Jurkat, Clone E6-1 (cell line): Measurements from ENCODE around the gene BNC2.

Source experiments
- DNase-seq: peaks from one replicate; pipeline ENCODE4 v3.0.0-alpha.2; 2011; ENCODE audit warnings: low read depth, low spot score
- H3K4me3 ChIP-seq: 2 replicates; pipeline ENCODE4 v1.5.1; 2011; ENCODE audit warnings: mild to moderate bottlenecking, low read length, control low read depth, moderate library complexity

BNC2 gene

GRCh38 chr9:16659096-16659495, 211.4 kb downstream of the BNC2 start:
- DNase-seq, result no peak
- H3K4me3 ChIP-seq, result no peak overlapping the region

DNA sequence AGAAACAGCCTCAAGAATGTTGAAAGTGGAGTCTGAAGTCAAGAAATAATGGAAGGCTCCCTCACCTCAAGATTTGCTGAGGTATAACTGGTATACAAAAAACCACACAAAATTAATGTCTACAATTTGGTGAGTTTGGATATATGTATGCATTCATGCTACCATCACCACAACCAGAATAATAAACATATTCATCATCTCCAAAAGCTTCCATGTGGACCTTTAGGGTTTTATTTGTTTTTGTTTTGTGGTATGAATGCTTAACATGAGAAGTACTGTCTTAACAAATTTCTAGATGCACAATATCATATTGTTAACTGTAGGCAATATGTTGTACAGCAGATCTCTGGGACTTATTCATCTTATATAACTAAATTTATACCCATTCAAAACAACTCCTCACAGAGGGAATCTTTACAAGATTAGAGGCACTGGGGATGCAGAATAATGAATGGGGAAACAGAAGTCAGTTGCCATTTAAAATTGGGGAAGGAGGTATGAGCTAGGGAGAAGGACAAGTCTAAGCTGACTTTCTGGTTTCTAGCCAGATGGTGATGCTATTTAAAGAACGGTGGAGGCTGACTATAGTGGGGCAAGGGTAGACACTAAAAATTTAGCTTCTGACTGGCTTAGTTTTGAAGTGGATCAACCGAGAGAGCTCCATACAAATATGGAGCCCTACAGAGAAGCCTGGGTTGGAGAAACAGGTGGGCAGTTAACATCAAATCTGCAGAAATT, 213.9 kb downstream of the BNC2 start:
- DNase-seq, result no peak
- no peak overlapping the region for H3K4me3 ChIP-seq

DNA sequence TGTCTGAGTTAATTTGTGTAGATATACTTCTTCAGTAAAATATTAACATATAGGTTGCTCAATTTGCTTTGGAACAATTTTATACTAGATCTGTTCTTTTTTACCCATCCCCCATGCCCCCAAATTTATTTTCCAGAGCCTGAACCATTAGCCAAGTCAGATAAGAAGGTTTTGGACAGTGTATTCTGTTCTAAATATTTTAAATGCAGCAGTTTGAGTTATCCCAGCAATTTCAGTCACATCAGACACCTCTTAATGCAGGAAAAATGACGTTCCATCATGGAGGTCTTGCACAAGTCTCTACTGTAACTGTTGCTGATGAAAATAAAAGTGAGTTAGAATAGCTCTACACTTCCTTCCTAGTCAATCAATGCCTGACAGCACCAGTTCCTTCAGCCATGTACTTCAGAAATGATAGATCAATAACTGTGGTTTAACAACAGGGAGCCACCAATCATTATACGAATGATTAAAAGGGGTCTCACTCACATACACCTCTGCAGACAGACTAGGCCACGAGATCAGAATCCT, 215.8 kb downstream of the BNC2 start:
- DNase-seq, result no peak
- H3K4me3 ChIP-seq, result no peak overlapping the region

- no peak overlapping the region for H3K4me3 ChIP-seq
- no peak for DNase-seq
Measured at GRCh38 chr9:16653491-16654399, 216.7 kb downstream of the BNC2 start.

DNA sequence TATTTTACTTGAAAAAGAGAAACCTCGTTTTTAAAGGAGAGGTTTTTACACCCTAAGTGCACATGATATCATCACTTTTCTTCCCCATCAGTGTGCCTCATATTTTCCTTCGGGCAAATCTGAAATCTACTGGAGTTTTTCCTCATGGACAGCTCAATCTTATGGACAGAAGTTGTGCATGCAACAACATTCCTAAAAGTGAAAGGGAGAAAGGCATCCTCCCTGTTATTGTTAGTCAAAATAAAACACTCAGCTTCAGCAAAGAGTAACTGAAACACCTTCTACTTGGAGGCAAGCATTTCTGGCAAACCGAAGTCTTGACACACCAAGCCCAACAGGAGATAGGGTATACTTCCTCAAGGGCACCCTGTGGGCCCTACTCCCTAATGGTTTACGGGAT, 217.9 kb downstream of the BNC2 start:
- no peak for DNase-seq

GRCh38 chr9:16651446-16651964, 219.0 kb downstream of the BNC2 start:
- DNase-seq, result no peak
- no peak overlapping the region for H3K4me3 ChIP-seq

More for the DNA sequence above, 217.9 kb downstream of the BNC2 start:
- H3K4me3 ChIP-seq, result no peak overlapping the region

DNA sequence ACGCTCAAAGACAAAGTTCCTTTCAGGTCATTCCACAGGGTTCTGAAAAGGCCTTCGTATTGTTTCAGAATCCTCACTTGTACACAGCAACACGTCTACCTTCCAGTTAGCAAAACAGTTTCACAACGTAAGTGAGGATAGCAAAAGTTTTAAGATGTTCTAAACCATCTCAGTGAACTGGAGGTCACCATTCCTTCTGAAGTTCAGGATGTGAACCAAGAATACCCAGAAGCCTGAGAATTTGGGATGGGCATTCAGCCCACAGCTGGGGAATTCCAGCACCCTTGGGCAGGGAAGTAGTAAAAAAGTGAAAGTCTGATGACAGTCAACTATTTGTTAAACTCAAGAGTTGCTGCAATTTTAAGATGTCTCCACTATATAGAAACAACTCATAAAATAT, 224.5 kb downstream of the BNC2 start:
- no peak overlapping the region for H3K4me3 ChIP-seq
- no peak for DNase-seq

DNA sequence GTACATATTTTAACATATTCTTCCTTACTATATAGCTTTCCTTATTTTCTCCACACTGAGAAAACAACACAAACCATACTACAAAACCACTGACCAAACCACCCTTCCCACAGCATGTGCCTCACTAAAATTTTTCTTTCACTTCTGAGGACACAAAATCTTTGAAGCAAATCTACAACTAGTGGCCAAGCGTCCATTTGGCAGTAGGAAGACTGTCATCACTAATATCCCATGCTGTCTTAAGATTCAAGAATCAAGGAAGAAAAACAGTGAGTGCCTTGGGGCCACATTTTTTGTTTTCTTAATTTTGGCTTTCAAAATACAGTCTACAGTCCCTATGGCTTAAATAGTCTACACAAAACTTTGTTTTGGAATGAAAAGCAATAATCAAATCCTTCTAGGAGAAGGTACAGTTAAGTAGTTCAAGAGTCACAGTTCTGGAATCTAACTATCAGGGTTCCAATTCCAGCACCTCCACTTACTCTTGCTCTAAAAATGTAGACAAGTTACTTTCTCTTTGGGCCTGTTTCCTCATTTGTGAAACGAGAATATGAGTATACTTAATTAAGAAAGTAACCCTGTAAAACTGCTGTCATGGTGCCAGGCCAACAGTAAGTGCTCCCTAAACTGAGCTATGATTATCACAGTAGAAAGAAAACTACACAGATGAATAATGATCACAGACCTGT, 227.9 kb downstream of the BNC2 start:
- no peak for DNase-seq
- H3K4me3 ChIP-seq, result no peak overlapping the region

GRCh38 chr9:16640649-16641048, 229.8 kb downstream of the BNC2 start:
- no peak overlapping the region for H3K4me3 ChIP-seq
- DNase-seq, result no peak

DNA sequence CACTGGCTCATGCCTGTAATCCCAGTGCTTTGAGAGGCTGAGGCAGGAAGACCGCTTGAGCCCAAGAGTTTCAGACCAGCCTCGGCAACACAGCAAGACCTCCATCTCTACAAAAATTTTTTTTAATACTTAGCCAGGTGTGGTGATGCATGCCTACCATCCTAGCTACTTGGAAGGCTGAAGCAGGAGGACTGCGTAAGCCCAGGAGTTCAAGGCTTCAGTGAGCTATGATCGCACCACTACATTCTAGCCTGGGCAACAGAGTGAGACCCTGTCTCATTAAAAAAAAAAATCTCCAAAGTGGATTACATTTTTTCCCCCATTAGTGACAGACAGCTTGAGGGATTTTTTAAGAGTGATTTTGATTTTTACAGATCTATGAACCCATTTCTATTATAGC, 230.8 kb downstream of the BNC2 start:
- DNase-seq, result no peak

DNA sequence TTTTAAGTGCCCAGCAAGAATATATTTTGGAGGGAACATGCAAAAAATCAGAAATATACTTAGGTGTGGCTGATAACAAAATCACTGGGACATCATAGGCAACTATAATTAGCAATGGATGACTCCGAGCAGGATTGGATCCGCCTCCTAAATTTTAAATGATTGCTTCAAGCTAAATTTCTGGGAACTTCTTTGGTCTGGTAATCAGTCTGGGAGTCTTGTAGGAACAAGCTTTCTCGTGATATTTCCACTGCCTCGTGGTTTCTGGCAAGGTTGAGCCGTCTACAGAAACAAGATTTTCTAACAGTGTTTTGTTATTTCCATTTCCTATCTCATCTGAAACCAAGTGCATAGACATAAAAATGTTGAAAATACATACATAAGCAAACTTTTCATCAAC, 232.6 kb downstream of the BNC2 start:
- DNase-seq, result no peak
- H3K4me3 ChIP-seq, result no peak overlapping the region

More for the DNA sequence above, 230.8 kb downstream of the BNC2 start:
- no peak overlapping the region for H3K4me3 ChIP-seq

GRCh38 chr9:16637218-16637617, 233.3 kb downstream of the BNC2 start:
- no peak for DNase-seq
- H3K4me3 ChIP-seq, result no peak overlapping the region

DNA sequence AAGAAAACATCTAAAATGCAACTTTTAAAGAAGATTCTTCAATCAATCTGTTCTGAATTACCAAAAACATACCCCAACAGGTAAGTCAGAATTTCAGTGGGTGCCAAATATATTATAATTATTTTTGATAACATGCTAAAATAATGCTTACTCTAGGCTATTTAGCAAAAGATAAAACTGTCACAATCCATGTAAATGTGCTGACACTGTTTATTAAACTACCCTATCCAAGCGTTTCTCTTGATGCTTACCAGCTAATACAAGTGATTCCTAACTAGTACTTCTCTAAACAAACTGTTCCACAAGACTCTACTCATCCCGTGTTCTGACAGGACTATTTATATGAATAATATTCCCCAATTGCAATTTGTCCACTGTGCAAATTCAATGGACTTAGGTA, 236.7 kb downstream of the BNC2 start:
- no peak for DNase-seq
- H3K4me3 ChIP-seq, result no peak overlapping the region

DNA sequence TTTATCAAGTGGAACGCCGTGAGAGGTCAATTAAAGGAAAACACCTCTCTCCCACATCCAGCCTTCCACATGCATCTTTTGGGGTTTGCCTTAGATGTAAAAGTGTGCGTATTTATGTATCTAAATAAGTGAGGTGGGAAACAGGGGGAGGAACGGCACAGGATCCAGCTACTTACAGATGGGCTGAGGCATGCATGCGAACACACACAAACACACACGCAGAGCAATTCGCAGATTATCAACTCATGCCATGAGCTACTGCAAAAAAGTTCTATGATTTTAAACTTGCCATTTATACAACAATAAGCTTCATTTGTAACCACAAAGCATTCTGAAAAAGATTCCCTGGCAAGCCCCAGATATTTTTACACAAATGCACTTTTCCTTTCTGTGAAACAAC, 242.1 kb downstream of the BNC2 start:
- no peak overlapping the region for H3K4me3 ChIP-seq
- no peak for DNase-seq

- DNase-seq, result peak; percentile 10
- no peak overlapping the region for H3K4me3 ChIP-seq
Measured at GRCh38 chr9:16627967-16628366, 242.5 kb downstream of the BNC2 start.

GRCh38 chr9:16627521-16627920, 242.9 kb downstream of the BNC2 start:
- no peak overlapping the region for H3K4me3 ChIP-seq
- no peak for DNase-seq

DNA sequence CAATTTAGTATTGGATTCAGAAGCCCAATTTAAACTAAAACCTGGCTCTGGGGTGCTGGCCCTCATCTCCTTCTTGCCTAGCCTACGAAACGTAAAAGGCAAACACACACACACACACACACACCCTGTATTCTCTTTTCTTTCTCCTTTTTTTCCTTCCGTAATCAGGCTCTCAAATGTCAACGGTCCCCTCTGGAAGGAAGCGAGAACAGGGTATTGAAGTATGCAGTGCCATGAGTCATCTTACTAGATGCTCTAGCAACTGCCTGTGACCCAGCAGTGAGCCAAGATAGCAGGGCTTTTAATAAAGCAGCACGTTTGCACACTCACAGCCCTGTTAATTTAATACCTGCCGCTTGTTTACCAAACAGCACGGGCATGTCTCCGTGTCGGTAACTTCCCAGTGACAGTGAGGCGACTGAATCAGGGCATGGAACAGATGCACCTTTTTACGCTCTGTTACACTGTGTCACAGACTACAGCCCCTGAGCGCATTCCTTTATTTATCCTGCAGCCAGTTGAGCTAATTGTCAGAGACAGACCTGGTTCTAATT, 243.8 kb downstream of the BNC2 start:
- DNase-seq, result no peak
- no peak overlapping the region for H3K4me3 ChIP-seq

- no peak overlapping the region for H3K4me3 ChIP-seq
- DNase-seq, result no peak
Measured at GRCh38 chr9:16625811-16626210, 244.7 kb downstream of the BNC2 start.

DNA sequence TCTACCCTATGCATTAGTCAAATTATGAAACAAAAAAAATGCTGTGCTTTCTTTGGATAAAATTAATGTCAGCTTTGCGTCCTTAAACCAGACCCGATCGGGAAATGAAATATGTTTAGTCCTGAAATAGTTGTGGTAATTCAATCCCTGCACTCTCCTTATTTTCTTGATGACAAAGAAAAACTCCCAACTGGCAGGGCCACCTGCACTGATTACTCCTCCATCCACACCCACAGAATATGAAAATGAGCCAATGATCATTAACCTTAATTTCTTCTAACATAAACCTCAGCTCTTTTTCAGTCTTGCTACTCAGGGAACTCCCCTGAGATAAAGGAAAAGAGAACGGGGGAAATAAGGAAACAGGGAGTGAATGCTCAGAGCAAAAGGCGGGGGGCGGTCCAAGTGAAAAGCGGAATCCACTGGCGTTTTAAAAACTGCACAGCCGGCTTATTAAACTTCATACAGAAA, 245.3 kb downstream of the BNC2 start:
- DNase-seq, result no peak
- H3K4me3 ChIP-seq, result no peak overlapping the region
